ENCODE results near the gene LCE3B. TPM values are rescaled to one million over a fixed set of nuclear protein-coding genes. Genes with fewer than 3 reads are reported as not detected.

LCE3B gene
- total RNA-seq, 1 donor from 2014 or later = not detected

DNA sequence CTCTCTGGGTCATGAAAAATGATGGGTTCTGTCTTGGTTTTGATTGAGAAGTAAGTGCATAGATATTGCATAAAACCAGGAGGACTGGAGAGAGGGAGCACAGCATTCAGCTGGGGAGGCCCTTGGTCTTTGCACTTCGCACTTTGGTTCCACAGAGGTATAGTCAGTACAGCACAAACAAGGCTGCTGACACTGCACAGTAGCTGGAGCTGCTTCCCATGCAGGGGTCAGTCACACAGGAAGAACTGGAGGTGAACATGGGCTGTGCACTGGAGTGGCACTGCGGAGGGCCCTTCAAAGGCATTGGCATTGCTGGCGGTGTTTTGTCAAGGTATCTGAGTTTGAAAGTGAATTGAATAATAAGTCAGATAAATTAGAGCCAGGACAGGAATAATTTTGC is 45.0 kb downstream of the LCE3B start:
- DNase-seq (ENCODE audit: low read depth) = no peak

DNA sequence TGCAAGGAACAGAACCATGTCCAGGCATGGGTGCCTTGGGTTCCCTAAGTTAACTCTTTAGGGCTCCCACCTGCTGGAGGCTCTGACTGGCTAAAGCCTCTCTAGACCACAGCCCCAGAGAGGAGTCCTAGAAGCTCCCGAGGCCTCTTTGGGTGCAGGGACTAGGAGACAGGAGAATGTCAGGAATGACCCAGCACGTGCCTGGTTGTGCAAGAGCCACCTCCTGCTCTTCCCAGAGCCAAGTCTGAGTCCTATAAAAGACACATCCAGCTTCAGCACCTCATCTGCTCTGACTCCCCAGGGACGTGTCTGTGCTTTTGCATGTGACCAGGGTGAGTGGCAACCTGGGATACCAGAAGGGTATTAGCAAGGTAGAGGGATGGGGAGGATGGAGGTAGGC is 49.5 kb downstream of the LCE3B start, which contains the start of gene LCE2D:
TSS of gene LCE2D (plus strand) at position 283 of the 400 bp plus-strand sequence. CDS start 726 bp downstream, outside the sequence.
- DNase-seq (ENCODE audit: low read depth) = no peak

Other genes starting within 250 kb of the LCE3B start
- gene CRNN, start 199.5 kb upstream of the LCE3B start, total RNA-seq = not detected in 2 replicates
- not detected in 2 replicates for gene LCE5A, start 103.0 kb upstream of the LCE3B start, total RNA-seq
- not detected in 2 replicates for gene CRCT1, start 99.3 kb upstream of the LCE3B start, total RNA-seq
- not detected in 2 replicates for gene LCE3E, start 47.0 kb upstream of the LCE3B start, total RNA-seq
- not detected in 2 replicates for gene LCE3D, start 33.3 kb upstream of the LCE3B start, total RNA-seq
- not detected in 2 replicates for gene LCE3C, start 13.6 kb upstream of the LCE3B start, total RNA-seq
- not detected in 2 replicates for gene LCE3A, start 9.3 kb downstream of the LCE3B start, total RNA-seq
- gene LCE2D, start 49.6 kb downstream of the LCE3B start, total RNA-seq = not detected in 2 replicates
- not detected in 2 replicates for gene LCE2C, start 61.5 kb downstream of the LCE3B start, total RNA-seq
- not detected in 2 replicates for gene LCE2B, start 72.3 kb downstream of the LCE3B start, total RNA-seq
- gene LCE2A, start 84.5 kb downstream of the LCE3B start, total RNA-seq = not detected in 2 replicates
- not detected in 2 replicates for gene LCE4A, start 94.3 kb downstream of the LCE3B start, total RNA-seq
- gene KPRP, start 144.2 kb downstream of the LCE3B start, total RNA-seq = not detected in 2 replicates
- gene LCE1F, start 161.3 kb downstream of the LCE3B start, total RNA-seq = not detected in 2 replicates
- not detected in 2 replicates for gene LCE1E, start 172.4 kb downstream of the LCE3B start, total RNA-seq
- gene LCE1D, start 182.9 kb downstream of the LCE3B start, total RNA-seq = not detected in 2 replicates
- not detected in 2 replicates for gene LCE1C, start 192.8 kb downstream of the LCE3B start, total RNA-seq
- not detected in 2 replicates for gene LCE1B, start 198.2 kb downstream of the LCE3B start, total RNA-seq
- gene LCE1A, start 213.7 kb downstream of the LCE3B start, total RNA-seq = not detected in 2 replicates
- not detected in 2 replicates for gene LCE6A, start 229.0 kb downstream of the LCE3B start, total RNA-seq
- not detected in 2 replicates for gene LCE7A, start 246.2 kb downstream of the LCE3B start, total RNA-seq

Data from renal cortical epithelial cell (primary cell).